VCaP (cell line): ENCODE results near the gene MAN2A1.

Experiments used
- H3K27ac ChIP-seq: fragments of 450-650 bp; 2 replicates; pipeline ENCODE4 v1.5.1; 2017
- TF ChIP-seq, protein P1 (sequence below): fragments of 450-650 bp; conservative IDR thresholded peaks from 2 replicates; pipeline ENCODE4 v1.5.1; 2017; ENCODE audit warnings: mild to moderate bottlenecking, moderate library complexity

MAN2A1 gene

DNA sequence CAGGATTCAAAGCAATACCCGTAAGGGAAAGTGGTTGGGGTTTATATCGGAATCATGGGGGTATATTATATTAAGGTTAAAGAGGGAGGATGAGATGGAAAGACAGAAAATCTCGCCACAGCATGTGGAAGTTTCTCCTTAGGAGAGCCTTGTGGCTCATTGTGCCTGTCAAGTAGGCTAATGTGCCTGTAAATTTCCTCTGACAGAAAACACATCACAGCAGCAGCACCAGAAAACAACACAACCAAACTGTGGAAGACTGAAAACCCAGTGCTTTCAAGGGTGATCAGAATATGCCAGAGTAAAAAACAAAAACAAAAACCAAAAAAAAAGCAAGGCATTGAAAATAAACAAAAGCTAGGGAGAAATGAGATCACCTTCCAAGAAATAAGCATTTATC, 11.3 kb upstream of the MAN2A1 start:
- H3K27ac ChIP-seq = no peak overlapping the region
- TF ChIP-seq, protein P1, sequence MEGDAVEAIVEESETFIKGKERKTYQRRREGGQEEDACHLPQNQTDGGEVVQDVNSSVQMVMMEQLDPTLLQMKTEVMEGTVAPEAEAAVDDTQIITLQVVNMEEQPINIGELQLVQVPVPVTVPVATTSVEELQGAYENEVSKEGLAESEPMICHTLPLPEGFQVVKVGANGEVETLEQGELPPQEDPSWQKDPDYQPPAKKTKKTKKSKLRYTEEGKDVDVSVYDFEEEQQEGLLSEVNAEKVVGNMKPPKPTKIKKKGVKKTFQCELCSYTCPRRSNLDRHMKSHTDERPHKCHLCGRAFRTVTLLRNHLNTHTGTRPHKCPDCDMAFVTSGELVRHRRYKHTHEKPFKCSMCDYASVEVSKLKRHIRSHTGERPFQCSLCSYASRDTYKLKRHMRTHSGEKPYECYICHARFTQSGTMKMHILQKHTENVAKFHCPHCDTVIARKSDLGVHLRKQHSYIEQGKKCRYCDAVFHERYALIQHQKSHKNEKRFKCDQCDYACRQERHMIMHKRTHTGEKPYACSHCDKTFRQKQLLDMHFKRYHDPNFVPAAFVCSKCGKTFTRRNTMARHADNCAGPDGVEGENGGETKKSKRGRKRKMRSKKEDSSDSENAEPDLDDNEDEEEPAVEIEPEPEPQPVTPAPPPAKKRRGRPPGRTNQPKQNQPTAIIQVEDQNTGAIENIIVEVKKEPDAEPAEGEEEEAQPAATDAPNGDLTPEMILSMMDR = no peak

DNA sequence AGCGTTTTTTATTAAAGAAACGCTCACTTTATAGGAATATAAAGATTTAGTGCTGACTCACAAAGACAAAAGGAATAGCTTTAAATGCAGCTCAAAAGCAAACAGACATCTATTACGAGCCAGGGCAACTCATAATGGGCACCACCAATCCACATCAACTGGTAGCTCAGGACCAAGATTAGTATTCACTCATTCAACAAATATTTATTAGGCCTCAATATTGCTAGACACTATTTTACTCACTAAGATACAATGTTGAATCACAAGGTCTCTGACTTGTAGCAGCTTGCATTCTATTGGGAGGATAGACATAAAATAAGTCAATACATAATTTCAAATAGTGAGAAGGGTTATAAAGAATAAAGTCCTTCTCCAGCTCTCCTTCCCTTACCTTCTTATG, 8.0 kb upstream of the MAN2A1 start:
- no peak overlapping the region for H3K27ac ChIP-seq
- TF ChIP-seq, protein P1 = no peak

DNA sequence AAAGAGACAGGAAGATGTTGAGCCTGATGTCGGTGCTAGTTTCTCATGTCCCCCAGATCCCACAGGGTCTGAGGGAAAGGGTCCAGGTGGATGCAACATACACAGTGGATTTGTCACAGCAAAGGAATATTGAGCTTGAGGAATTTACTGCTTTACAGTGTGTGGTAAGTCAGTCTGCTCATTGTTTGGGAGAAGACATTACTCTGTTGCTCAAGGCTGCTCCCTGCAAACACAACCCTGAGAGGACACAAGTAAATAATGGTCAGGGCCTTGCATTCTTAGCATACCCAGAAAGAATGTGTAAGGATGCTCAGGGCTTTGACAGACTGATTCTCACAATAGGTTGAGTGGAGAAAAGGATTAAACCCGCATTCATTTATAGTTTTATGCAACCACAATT, 7.3 kb upstream of the MAN2A1 start:
- TF ChIP-seq, protein P1 = no peak
- no peak overlapping the region for H3K27ac ChIP-seq

DNA sequence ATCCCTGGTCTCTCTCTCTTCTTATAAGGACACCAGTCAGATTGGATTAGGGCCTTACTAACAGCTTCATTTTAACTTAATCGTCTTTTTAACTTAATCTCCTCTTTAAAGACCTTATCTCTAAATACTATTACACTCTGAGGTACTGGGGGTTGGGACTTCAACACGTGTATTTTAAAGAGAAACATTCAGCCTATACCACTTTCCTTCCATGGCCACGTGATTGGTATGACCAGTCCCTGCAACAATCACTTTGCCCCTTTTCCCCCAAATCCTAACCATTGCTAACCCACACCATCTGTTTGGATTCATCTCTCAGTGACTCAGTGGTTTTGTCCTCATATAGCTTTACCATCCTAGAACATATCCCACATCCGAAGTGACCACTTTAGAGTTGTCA, 3.8 kb upstream of the MAN2A1 start:
- no peak overlapping the region for H3K27ac ChIP-seq
- TF ChIP-seq, protein P1 = no peak

DNA sequence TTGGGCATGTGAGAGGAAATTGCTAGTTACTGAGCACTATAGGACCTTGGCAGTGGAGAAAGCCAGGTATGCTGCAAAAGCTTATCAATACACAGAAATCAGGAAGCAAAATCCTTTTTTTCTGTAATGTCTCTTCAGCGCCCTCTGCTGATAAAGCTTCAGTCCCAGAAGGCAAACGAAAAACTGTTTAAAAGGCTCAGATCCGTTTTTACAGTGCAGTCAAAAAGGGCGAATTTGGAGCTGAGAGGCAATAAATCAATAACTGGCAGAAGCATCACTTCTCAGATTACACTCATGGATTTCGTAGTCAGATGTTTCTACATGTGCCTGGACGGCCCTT, 1.1 kb upstream of the MAN2A1 start:
- H3K27ac ChIP-seq = peak overlapping the region; percentile 84
- TF ChIP-seq, protein P1 = peak; percentile 80

DNA sequence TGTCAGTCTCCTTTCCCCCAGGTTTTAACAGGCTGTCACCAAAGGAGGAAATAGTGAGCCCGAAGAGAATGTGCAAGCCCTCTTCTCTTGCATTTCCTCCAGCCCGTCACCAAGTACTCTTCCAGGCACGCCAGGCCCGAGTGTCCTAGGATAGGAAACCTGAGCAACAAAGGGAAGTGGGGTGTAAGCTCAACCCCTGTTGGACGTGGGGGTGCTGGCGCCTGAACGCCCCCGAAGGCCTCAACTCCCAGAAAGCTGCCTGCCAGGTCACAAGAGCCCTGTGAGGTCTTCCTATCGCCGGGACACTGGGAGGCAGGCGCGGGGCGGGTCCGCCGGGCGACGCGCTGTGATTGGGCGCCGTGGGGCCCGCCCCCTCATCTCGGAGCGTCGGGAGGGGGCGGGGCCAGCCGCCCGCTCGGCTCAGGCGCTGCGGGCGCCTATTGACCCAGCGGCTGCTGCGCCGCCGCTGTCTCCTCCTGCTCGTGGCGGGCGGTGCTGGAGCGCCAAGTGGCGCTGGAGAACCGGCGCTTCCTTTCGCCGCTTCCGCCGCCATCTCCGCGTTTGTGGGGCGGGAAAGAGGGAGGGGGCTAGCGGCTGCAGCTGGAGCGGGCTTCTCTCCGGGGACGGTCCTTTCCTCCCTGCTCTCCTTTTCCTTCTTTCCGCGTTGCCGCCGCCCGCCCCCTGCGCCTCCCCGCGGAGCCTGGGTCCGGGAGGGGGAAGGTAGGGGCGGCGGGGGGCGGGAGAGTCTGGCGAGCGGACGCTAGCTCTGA, 572 bp upstream of the MAN2A1 start:
- peak overlapping the region; percentile 84 for H3K27ac ChIP-seq
- TF ChIP-seq, protein P1 = peak; percentile 58; the same call in 1 of the 2 replicates

DNA sequence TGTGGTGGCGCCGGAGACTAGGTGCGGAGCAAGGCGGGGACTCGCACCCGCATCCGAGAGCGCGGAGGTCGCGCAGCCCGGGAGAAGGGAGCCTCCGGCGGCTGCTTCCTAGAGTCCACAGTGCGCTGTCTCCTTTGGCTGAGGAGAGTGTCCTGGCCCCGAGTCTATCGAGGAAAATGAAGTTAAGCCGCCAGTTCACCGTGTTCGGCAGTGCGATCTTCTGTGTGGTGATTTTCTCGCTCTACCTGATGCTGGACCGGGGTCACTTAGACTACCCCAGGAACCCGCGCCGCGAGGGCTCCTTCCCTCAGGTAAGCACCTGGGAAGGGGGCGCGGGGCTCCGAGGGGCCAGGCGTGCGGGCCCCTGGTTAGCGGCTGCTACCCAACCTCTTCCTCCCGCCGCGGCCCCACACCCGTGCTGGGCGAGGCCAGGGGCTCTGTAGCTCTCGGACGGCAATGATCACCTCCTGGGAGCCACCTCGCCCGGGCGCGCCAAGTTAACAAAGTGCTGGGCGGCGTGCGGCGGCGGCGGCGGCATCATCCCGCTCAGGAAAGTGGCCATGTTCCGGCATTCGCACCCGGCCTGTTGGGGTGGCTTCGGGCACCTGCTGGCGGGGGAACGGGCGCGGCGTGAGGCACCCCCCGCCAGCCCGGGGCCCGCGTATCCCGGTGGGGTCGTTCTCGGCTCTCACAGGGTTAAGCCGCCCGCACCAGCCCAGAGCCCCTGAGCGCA, 681 bp downstream of the MAN2A1 start:
- H3K27ac ChIP-seq = peak overlapping the region; percentile 84
- TF ChIP-seq, protein P1 = no peak
